HEK293T (cell line): ENCODE data around the gene CHP1.

Experiments
- BHLHE40 ChIP-seq: fragments of 450-650 bp; IDR thresholded peaks from 2 replicates; pipeline ENCODE4 v1.6.1; 2016; ENCODE audit warnings: mild to moderate bottlenecking, moderate library complexity, borderline replicate concordance
- FOXK2 ChIP-seq: fragments of 450-650 bp; IDR thresholded peaks from 2 replicates; pipeline ENCODE4 v1.6.1; 2016; ENCODE audit warnings: mild to moderate bottlenecking
- FOXM1 ChIP-seq: fragments of 450-650 bp; IDR thresholded peaks from 2 replicates; pipeline ENCODE4 v1.6.1; 2017; ENCODE audit warnings: mild to moderate bottlenecking, borderline replicate concordance
- LEF1 ChIP-seq: fragments of 450-650 bp; IDR thresholded peaks from 2 replicates; pipeline ENCODE4 v1.6.1; 2017; ENCODE audit warnings: mild to moderate bottlenecking, borderline replicate concordance
- SP1 ChIP-seq: fragments of 450-650 bp; IDR thresholded peaks from 2 replicates; pipeline ENCODE4 v1.6.1; 2017
- SUZ12 ChIP-seq: fragments of 450-650 bp; IDR thresholded peaks from 2 replicates; pipeline ENCODE4 v1.6.1; 2016; ENCODE audit warnings: mild to moderate bottlenecking
- TARDBP ChIP-seq: fragments of 450-650 bp; IDR thresholded peaks from 2 replicates; pipeline ENCODE4 v1.6.1; 2016
- ZNF384 ChIP-seq: fragments of 450-650 bp; IDR thresholded peaks from 2 replicates; pipeline ENCODE4 v1.6.1; 2016

DNA sequence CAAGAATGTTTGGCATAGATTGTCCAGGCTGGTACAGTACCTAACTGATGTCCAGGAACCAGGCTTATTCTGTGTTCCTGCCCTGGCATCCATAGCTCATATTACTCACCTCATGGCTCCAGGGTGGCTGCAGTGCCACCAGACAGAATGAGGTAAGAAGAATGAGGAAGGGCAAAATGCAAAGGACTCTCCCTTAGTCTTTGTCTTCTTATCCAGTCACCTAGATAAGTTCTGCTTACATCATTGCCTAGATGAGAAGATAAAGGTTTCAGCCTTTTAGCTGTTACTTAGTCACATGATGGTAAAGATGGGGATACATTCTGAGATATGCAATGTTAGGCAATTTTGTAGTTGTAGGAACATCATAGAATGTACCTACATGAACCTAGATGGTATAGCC is 45.8 kb downstream of the CHP1 start:
- TF ChIP-seq FOXK2 (no peak), BHLHE40 (no peak), LEF1 (no peak), SUZ12 (no peak), TARDBP (no peak), ZNF384 (no peak), SP1 (no peak), FOXM1 (no peak)
